ENCODE data around the gene TYMP.

The TYMP gene

GRCh38 chr22:50482107-50483074, 47.4 kb downstream of the TYMP start:
- peak; percentile 67 for DNase-seq

GRCh38 chr22:50481440-50482106, 48.2 kb downstream of the TYMP start, which contains the start of gene ADM2:
TSS of gene ADM2 (plus strand) at chr22:50481543. CDS start at chr22:50481848, 305 bp downstream.
- DNase-seq: no peak

- no peak for DNase-seq
Observed at GRCh38 chr22:50481045-50481439, 48.8 kb downstream of the TYMP start.

- DNase-seq: no peak
Observed at GRCh38 chr22:50479721-50480120, 50.1 kb downstream of the TYMP start.

GRCh38 chr22:50477923-50478322, 51.9 kb downstream of the TYMP start:
- DNase-seq: no peak

GRCh38 chr22:50476868-50477267, 52.9 kb downstream of the TYMP start:
- DNase-seq: no peak
